Fibroblast of lung (primary cell): Measurements from ENCODE around the gene HSPB8. TPM values are rescaled to one million over a fixed set of nuclear protein-coding genes. Genes with fewer than 3 reads are reported as not detected.

Source experiments
- DNase-seq, 2 donors: peaks; one replicate each; pipeline versions ENCODE4 v3.0.0 to v3.0.0-alpha.2; 2010; ENCODE audit warnings: low read depth in 2 of 2
- H2AFZ ChIP-seq: 2 replicates; pipeline ENCODE4 v1.5.1; 2012; ENCODE audit warnings: low read length, control low read depth, inconsistent platforms
- H3K27ac ChIP-seq: 2 replicates; pipeline ENCODE4 v1.5.1; 2011; ENCODE audit warnings: low read length, control low read depth; ENCODE audit not compliant: insufficient read depth
- H3K27me3 ChIP-seq: 2 replicates; pipeline ENCODE4 v1.5.1; 2011; ENCODE audit warnings: mild to moderate bottlenecking, low read length; ENCODE audit not compliant: control insufficient read depth, insufficient read depth
- H3K36me3 ChIP-seq: 2 replicates; pipeline ENCODE4 v1.5.1; 2011; ENCODE audit warnings: low read length; ENCODE audit not compliant: control insufficient read depth, insufficient read depth
- H3K4me1 ChIP-seq: 2 replicates; pipeline ENCODE4 v1.5.1; 2011; ENCODE audit warnings: low read length; ENCODE audit not compliant: control insufficient read depth, insufficient read depth; ENCODE audit errors: extremely low read depth
- H3K4me2 ChIP-seq: 2 replicates; pipeline ENCODE4 v1.5.1; 2011; ENCODE audit warnings: low read length, control low read depth; ENCODE audit not compliant: insufficient read depth; ENCODE audit errors: extremely low read depth
- H3K4me3 ChIP-seq, 4 experiments: fragments of 200-600 bp in 1 of 4; sonication (generic) in 1 of 4; replicated peaks in 1 of 4; 2 replicates each; pipeline ENCODE4 v1.5.1; 2011 to 2016; ENCODE audit warnings: low read length in 4 of 4, low read depth in 3 of 4, mild to moderate bottlenecking in 3 of 4, control low read depth in 2 of 4, inconsistent platforms in 1 of 4, mixed read lengths in 1 of 4; ENCODE audit not compliant: insufficient read depth in 1 of 4; ENCODE audit errors: control extremely low read depth in 1 of 4
- H3K79me2 ChIP-seq: 2 replicates; pipeline ENCODE4 v1.5.1; 2012; ENCODE audit warnings: mild to moderate bottlenecking, low read length, inconsistent platforms; ENCODE audit not compliant: control insufficient read depth, insufficient read depth
- H3K9ac ChIP-seq: 2 replicates; pipeline ENCODE4 v1.5.1; 2011; ENCODE audit warnings: mild to moderate bottlenecking, low read length, control low read depth; ENCODE audit not compliant: insufficient read depth
- H3K9me3 ChIP-seq: 2 replicates; pipeline ENCODE4 v1.5.1; 2012; ENCODE audit warnings: low read depth, low read length; ENCODE audit not compliant: control insufficient read depth, insufficient read depth
- H4K20me1 ChIP-seq: 2 replicates; pipeline ENCODE4 v1.5.1; 2011; ENCODE audit warnings: low read length; ENCODE audit not compliant: control insufficient read depth, insufficient read depth; ENCODE audit errors: extremely low read depth
- EZH2 ChIP-seq: IDR thresholded peaks from 2 replicates; pipeline ENCODE4 v1.5.1; 2012; ENCODE audit warnings: low read length, control low read depth, mild to moderate bottlenecking; ENCODE audit errors: missing control alignments
- polyA plus RNA-seq, 2 donors: library from polyadenylated mRNA; depleted of rRNA in 1 of 2; stranded (reverse) in 1 of 2; unstranded in 1 of 2; fragments of >200 nt; gene quantifications; 2 replicates each; pipeline ENCODE4 v1.2.1, GENCODE V29; 2011 to 2012; ENCODE audit warnings: missing spikeins in 1 of 2
- total RNA-seq: library from RNA; depleted of rRNA; stranded (reverse); fragments of >200 nt; gene quantifications from 2 replicates; pipeline ENCODE4 v1.2.1, GENCODE V29; 2014
- TF ChIP-seq, protein P1 (sequence below), 2 donors: IDR thresholded peaks in 1 of 2; conservative IDR thresholded peaks in 1 of 2; 1 replicate in 1 of 2; 2 replicates in 1 of 2; pipeline ENCODE4 v1.5.1; 2011 to 2012; ENCODE audit warnings: low read length in 2 of 2, control low read depth in 1 of 2, inconsistent platforms in 1 of 2, low read depth in 1 of 2, mild to moderate bottlenecking in 1 of 2

The HSPB8 gene
- total and polyA plus RNA-seq, 2 donors (not counting 1 experiment from before 2014, with no cell fraction given): 23.8 to 42.4 TPM

DNA sequence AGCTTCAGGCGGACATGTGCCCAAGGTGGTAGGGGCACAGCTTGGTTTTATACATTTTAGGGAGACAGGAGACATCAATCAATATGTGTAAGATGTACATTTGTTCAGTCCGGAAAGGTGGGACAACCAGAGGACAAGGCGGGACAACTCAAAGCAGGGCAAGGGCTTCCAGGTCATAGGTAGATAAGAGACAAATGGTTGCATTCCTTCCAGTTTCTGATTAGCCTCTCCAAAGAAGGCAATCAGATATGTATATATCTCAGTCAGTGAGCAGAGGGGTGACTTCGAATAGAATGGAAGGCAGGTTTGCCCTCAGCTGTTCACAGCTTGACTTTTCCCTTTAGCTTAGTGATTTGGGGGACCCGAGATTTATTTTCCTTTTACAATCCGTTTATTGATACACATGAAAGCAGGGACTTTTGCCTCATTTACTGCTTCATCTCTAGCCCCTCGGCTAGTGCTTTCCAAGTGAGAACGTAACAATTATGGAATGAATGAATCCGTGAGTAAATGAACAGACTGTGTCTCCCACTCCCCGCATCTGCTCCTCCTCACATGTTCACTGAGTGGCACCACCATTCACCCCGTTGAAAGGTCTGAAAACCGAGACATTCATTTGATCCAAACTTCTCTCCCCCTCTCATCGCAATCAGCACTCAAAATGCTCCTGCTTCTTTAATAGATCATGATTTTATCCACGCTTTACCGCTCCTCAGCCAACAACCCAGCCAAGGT lies 6.9 kb upstream of the HSPB8 start:
- no peaks in the 10 kb centered on the region for H3K36me3 ChIP-seq
- no peak overlapping the region for H3K4me2 ChIP-seq
- no peaks in the 10 kb centered on the region for H3K79me2 ChIP-seq
- no peak overlapping the region for H3K9ac ChIP-seq
- no peak overlapping the region for H3K27ac ChIP-seq
- no peaks in the 10 kb centered on the region for H4K20me1 ChIP-seq
- TF ChIP-seq, protein P1, sequence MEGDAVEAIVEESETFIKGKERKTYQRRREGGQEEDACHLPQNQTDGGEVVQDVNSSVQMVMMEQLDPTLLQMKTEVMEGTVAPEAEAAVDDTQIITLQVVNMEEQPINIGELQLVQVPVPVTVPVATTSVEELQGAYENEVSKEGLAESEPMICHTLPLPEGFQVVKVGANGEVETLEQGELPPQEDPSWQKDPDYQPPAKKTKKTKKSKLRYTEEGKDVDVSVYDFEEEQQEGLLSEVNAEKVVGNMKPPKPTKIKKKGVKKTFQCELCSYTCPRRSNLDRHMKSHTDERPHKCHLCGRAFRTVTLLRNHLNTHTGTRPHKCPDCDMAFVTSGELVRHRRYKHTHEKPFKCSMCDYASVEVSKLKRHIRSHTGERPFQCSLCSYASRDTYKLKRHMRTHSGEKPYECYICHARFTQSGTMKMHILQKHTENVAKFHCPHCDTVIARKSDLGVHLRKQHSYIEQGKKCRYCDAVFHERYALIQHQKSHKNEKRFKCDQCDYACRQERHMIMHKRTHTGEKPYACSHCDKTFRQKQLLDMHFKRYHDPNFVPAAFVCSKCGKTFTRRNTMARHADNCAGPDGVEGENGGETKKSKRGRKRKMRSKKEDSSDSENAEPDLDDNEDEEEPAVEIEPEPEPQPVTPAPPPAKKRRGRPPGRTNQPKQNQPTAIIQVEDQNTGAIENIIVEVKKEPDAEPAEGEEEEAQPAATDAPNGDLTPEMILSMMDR (conservative IDR thresholded peaks at IDR 0.05 in 1 of 2, IDR thresholded peaks at IDR 0.05 in 1 of 2; ENCODE audit: low read depth in 1 of 2, low read length in 2 of 2): no peak
- TF ChIP-seq EZH2: no peak
- no peak overlapping the region for H3K4me3 ChIP-seq
- DNase-seq: no peak
- H3K27me3 ChIP-seq: peaks cover 5% of the 10 kb centered on the region
- H2AFZ ChIP-seq: no peak overlapping the region
- peaks cover 7% of the 10 kb centered on the region for H3K4me1 ChIP-seq
- no peaks in the 10 kb centered on the region for H3K9me3 ChIP-seq

DNA sequence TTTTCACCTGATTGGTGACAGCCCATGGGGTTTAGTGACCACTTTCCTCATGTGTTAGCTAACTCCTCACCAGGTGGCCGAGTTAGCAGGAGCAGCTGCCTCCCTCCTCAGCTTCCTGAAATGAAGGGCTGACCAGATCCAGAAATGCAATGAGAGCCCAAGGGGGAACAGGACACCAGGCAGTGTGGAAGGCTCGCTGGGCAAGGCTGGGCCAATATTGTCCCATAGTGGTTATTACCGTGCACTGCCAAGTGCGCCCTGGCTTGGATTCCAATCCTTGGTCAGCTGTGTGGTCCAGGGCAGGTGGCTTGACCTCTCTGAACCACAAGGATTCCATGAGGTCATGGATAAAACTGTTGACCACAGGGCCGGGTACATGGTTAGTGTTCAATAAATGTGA lies 3.6 kb upstream of the HSPB8 start:
- no peak overlapping the region for H3K4me2 ChIP-seq

DNA sequence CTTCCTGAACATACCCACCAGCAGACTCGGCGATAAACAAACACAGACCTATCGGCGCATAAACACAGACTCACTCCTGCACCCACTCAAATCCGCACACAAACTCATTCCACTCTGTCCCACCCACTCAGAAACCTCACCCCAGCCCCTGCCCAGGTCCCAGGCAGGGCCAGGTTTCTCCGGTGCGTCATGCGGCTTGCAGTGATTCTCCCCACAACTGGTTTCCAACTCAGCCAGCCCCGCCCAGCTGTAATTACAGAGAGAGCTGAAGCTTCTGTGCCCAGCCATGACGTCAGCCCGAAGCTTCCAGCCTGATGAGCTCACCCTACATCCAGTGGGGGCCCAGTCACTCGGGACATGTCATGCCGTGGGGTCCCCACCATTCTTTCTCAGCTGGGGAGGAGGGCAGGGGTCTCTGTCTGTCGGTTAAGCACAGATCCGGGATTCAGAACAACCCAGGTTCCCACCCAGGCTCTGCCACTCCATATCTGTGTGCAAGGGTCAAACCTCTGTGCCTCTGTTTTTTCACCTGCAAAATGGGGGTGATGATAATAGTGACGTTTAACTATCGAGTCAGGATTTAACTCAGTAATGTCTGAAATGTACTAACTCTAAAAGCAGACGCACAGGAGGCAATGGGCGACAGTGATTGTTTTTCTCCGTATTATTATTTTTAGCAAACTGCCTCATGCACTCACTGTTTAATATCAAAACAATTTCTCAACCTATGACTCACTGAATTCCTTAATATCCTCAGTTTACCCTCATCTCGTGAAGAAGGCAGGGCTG lies 2.3 kb upstream of the HSPB8 start:
- Histone ChIP-seq H3K9ac (no peak overlapping the region), H2AFZ (peak overlapping the region; percentile 77), H3K27me3 (peaks cover 5% of the 10 kb centered on the region), H3K4me1 (peaks cover 17% of the 10 kb centered on the region), H3K9me3 (no peaks in the 10 kb centered on the region), H4K20me1 (no peaks in the 10 kb centered on the region), H3K79me2 (peaks cover 3% of the 10 kb centered on the region), H3K4me3 (peak overlapping the region in 2 of 4 experiments; percentile 15 to 55), H3K4me2 (peak overlapping the region; percentile 67), H3K27ac (peak overlapping the region; percentile 33), H3K36me3 (no peaks in the 10 kb centered on the region)
- DNase-seq: peak; percentile 94 to 95
- no peak for TF ChIP-seq EZH2
- TF ChIP-seq, protein P1 (conservative IDR thresholded peaks at IDR 0.05 in 1 of 2, IDR thresholded peaks at IDR 0.05 in 1 of 2; ENCODE audit: low read depth in 1 of 2, low read length in 2 of 2): no peak

More for the DNA sequence above, 3.6 kb upstream of the HSPB8 start:
- Histone ChIP-seq H3K36me3 (no peaks in the 10 kb centered on the region), H3K9me3 (no peaks in the 10 kb centered on the region), H4K20me1 (no peaks in the 10 kb centered on the region), H3K27ac (no peak overlapping the region), H3K79me2 (peaks cover 2% of the 10 kb centered on the region), H3K4me3 (no peak overlapping the region), H2AFZ (no peak overlapping the region), H3K9ac (no peak overlapping the region), H3K27me3 (peaks cover 5% of the 10 kb centered on the region), H3K4me1 (peaks cover 11% of the 10 kb centered on the region)
- DNase-seq: no peak
- TF ChIP-seq, protein P1 (conservative IDR thresholded peaks at IDR 0.05 in 1 of 2, IDR thresholded peaks at IDR 0.05 in 1 of 2; ENCODE audit: low read depth in 1 of 2, low read length in 2 of 2): no peak
- no peak for TF ChIP-seq EZH2
